NCI-H526 treated with DMSO at 0.1 percent for 48 hours (cell line): Measurements from ENCODE around the gene PCLO.
"Not testable (repeated sequence)": the region's sequence is repeated elsewhere in the genome, so short reads cannot be mapped to it uniquely, and the experiment has no call there.

Experiments used
- DNase-seq: peaks from one replicate; lab custom pipeline; 2025; lab: John Stamatoyannopoulos, UW

The PCLO gene

DNA sequence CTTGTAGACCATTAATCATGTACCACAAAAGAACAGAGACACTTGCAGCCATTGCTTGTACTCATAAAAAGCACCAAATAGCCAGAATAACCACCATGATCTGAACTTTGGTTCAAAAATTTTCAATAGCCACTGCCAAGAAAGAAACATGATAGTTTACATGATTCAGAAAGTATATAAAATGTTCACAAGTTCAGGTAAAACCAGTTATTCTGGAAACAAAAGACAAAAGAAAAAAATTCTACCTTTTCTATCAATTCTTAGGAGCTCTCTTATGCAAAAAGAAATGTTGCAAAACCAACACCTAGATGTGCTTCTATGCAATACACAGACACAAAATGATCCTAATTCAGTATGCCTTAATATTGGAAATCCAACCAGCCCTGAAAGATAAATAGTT, 108.7 kb downstream of the PCLO start:
- no peak for DNase-seq

DNA sequence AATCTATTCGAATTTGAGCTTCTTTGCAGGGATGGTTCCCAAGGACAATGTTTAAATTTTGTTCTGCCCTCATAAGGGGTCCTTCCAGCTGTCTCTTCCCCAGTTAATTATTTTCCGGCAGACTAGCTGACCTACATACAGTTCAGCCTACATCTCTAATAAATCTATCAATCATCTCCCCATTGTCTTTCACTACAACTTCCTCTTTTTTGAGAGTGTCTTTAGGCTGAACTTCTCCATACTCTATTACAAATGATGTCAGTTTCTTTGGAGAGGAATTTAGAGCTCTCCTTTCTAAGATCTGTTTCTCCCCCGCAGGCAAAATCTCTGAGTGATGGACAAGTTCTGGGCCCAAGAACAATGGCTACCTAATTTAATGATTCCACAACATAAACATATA, 122.2 kb downstream of the PCLO start:
- DNase-seq = no peak

DNA sequence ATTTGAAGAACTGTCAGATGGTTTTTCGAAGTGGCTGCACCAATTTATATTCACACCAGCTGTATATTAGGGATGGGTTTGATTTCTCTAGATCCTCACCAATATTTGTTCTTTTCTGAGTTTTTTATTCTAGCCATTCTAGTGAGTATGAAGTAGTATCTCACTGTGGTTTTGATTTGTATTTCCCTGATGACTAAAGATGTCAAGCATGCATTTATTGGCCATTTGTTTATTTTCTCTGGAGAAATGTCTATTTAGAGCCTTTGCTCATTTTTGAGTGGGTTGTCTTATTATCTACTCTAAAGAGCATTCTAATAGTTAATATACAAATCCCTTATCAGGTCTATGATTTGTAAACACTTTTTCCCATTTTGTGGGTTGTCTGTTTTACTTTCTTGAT, 123.9 kb downstream of the PCLO start:
- DNase-seq = no peak

DNA sequence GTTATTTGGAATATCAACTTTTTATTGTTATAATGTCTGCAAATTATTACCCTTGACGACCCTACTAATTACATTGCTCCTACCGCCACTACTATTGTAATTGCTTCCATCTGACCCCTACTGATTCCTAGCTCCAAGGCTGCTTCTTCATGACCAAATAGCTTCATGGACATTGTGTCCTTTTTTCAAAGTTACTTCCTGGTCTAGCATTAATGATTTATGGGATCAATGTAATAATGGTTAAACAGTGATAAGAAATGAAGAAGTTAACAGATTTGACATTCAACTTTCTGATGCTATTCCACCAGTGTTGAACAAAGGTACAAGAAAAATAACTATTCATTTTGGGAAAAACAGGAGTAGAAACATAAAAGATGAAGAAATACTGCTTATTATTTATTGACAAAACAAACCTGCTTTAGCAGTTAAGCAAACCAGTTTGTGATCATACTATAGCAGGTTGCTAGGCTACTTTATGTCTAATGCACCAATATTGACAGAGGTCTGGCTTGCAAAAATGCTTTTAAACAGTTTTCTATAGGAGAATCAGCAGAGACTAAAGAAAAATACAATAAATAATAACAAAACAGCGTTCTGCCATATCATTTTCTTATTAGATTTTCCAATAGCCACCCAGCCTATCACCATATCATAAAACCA, 125.8 kb downstream of the PCLO start:
- DNase-seq = no peak

DNA sequence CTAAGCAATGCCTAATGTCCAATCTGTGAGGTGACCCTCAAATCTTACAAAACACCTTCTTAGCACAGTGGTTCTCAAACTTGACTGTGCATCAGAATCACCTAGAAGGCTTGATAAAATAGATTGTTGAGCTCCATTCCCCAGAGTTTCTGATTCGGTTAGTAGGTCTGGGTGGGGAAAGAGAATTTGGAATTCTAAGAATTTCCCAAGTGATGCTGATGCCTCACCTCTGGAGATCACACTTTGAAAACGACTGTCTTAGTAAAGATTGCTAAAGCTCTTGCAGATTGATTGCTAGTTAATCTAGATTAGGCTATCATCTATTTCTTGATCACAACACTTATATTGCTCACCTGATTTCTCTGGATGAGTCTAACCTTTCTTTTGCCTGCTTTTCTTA, 126.6 kb downstream of the PCLO start:
- DNase-seq = no peak

DNA sequence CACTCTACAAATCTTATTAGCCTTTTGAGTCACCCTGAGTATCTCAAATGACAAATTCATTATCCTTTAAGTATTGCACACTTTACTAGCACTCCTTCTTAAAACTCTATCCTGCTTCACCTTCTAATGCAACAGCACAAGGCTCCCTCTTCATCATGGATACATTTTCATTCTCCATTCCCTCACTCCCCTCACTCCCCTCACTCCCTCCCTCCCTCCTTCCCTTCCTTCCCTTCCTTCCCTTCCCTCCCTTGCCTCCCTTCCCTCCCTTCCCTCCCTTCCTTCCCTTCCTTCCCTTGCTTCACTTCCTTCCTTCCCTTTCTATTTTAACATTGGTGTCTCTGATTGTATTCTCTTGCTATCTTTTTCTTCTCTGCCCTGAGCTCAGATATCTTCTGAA, 130.5 kb downstream of the PCLO start:
- DNase-seq = no peak

DNA sequence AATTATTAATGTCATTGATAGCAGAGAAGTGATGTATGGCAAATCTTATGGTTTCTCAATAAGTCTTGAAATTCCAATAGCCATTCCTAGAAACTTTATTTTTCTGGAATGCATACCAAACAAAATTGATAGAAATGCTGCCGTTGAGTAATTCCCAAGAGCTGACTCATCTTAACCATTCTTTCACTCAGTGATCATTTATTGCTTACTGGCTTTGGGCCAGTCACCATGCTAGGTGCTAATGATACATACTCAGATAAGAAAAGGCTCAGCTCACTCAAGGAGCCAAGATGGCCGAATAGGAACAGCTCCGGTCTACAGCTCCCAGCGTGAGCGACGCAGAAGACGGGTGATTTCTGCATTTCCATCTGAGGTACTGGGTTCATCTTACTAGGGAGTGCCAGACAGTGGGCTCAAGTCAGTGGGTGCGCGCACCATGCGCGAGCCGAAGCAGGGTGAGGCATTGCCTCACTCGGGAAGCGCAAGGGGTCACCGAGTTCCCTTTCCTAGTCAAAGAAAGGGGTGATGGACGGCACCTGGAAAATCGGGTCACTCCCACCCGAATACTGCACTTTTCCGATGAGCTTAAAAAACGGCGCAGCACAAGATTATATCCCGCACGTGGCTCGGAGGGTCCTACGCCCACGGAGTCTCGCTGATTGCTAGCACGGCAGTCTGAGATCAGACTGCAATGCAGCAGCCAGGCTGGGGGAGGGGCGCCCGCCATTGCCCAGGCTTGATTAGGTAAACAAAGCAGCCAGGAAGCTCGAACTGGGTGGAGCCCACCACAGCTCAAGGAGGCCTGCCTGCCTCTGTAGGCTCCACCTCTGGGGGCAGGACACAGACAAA, 138.6 kb downstream of the PCLO start:
- DNase-seq = not testable (repeated sequence)

DNA sequence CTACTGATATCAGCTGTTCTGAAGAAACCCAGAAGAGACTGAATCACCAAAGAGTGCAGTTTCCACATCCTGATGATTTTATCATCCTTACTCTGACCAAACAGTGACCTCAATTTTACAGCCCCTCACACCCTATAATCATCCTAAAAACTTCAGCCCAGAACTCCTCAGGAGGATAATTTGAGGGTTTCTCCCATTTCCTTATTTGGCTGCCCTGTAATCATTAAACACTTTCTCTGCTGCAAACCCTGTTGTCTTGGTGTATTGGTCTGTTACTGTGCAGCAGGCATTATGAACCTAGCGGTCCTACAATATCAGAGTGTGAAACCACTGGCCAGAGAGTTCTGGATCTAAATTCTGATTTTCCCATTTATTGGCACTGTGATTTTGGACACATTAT, 141.7 kb downstream of the PCLO start:
- DNase-seq = no peak

DNA sequence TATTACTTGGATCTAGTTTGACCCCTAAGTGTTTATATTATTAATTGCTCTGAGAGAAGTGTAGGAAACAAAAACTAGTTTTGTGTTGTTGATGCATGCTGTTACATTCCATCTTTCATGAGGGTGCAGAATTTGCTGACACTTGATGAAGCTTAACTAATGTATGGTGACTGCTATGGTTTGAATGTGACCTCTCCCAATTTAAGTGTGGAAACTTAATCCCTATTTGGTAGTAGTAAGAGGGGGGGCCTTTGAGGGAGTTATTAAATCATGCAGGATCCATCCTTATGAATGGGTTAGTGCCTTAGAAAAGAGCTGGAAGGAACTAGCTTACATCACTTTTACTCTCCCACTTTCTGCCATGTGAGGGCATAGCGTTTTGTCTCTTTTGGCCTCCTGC, 142.5 kb downstream of the PCLO start:
- DNase-seq = no peak

DNA sequence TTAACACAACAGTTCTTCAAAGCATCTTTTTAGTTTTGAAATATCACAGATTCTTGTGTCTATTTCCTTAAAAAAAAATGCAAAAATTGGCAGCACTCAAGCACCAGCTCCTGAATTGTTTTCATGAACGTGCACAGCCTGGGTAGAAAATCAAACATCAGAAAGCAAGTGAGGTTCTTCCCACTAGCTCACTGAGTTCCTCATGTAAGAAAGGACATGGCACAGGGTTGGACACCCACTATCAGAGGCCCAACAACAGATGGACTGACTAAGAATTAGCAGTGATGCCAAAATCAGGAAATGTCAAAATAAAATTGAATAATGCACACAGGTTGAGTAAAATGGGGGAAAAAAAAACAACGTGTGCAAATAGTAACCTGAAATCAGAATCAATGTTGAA, 146.8 kb downstream of the PCLO start:
- DNase-seq = no peak

DNA sequence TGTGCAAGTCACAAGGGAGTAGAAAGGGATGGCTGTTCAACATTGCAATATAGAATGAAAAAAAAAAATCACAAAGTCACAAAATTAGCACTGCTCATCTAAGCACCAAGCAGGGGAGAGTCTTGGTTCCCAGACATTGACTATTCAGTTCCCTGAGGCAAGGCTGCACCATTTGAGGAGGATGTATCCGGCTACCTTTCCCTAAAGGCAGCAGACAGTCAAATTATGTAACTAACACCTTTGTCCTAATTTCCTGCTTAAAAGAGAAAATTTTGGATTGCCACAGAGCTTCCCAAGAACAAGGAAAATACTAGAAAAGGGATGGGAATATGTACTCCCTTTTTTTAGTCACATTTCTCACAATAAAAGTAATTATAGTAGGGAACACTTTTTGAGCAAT, 148.1 kb downstream of the PCLO start:
- no peak for DNase-seq

DNA sequence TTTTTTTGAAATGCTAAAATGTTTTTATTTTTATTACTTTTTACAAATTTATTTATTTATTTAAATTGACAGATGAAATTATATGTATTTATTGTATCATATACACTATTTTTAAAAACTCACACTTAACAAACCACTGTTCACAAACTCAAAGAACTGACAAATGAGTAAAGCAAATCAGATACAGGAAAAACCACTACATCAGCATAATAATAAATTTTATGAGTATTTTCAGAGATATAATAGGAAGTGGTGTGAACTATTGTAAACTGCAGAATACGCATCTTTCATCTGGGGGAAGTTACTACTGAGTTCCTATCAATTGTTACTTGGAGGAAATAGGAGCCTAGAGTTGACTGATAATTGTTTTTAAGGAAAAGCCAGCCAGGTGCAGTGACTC, 150.7 kb downstream of the PCLO start:
- DNase-seq = no peak

DNA sequence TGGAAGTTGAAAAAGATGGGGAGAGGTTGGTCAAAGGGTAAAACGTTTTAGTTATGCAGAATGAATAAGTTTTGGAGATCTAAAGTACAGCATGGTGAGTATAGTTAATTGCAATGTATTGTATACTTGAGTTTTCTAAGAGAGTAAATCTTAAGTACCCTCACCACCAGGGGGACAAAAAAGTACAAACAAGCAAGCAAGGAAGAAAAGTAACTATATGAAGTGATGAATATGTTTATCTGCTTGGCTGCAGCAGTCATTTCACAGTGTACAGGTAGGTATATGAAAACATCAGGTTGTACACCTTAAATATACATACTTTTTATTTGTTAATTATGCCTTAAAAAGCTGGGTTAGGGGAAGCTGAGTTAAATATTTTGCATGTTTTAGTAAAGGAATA, 157.3 kb downstream of the PCLO start:
- no peak for DNase-seq

DNA sequence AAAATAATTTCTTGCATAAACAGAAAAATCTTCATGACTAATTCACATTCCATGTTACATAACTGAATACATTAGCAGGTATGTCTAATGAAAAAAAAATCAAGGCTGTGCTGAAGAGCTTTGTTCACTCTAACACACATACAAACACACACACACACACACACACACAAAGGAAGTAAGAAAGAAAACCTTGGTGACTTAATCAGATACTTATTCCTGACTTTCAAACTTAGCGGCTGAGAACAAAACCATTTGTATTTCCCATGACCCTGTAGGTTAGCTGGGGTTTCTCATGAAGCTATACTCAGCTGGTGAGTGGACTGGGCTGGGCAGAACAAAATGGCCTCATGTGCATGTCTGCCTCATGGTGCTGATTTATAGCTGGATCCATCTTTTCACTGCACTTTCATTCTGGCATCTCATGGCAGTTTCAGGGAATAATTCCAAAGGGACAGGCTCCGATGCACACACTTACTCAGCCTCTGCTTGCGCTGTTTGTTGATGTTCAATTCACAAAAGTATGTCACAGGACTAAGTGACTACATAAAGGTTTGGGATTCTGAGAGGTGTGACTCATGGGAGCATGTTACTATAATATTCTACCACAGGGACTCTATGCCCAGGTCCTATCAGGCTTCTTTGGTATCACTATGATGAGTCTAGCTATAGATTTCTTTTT, 161.2 kb downstream of the PCLO start:
- no peak for DNase-seq

DNA sequence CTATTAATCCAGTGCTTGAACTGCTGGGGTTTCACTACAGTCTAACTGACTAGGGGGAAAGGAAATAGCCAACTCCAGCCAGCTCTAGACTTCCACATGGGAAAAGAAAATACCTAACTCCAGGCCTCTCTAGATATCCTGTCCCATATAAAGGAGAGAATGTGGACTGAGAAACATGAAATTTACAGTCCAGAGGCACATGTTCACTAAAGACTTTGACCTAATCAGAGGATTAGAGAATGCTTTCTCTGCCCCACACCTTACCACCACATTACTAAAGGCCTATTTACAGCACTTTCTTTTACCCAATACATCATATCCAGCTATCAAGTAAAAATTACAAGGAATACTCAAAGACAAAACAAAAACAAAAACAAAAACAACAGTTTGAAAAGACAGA, 164.2 kb downstream of the PCLO start:
- no peak for DNase-seq

DNA sequence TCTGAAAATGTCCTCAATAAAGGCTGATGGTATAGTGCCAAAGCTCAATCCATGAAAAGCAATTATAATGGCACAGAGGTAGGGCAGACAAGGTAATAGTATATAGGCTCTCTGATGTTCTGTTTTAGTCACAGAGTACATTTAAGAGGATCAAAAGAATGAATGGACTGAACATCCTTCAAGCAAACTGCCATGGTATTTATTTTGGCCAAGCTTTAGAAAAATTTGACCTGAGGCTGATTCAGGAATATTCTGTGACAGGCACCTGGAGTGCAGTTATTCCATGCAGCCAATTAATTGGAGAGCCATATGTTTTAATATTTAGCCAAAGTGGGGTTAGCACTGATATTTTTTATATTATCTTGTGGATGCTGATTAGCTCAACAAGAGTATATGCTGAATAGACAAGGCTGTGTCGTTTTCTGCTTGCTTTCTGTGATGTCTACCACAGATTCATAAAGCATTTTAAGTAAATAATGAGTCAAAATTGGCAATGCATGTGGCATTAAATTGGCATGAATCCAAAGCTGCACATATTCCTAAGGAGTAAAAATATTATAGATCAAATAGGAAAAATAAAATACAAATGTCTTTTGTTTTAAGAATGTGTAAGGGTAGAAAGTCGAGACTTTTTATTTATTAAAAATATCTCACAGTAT, 177.4 kb downstream of the PCLO start:
- DNase-seq = no peak

DNA sequence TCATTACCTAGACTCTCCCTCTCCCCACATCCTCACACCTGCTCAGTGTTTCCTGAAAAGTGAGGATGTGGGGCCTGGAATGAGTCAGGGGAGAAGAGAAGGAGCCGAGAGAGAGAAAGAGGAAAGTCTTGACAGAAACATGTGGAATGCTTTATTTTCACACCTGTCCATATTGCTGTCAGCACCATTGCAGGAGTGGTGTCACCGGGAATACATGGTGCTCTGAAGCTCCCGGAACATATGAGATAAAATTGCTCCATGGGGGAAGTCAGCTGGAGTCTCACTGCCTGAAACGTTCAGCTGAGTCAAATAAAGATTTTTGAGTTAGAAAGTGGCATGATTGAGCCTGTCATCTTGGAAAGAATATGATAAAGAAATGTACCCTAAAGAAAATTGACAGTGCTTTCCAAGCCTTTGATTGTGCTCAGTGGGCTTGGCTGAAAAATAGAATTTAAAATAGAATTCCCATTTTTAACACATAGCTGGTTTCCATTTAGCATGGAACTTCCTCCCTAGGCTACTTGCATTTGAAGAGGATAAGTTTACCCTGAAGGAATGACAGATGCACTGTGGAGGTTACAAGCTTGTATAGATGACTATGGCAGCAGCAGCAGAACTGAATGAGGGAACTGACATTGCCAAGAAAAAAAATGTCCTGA, 182.4 kb downstream of the PCLO start:
- no peak for DNase-seq

DNA sequence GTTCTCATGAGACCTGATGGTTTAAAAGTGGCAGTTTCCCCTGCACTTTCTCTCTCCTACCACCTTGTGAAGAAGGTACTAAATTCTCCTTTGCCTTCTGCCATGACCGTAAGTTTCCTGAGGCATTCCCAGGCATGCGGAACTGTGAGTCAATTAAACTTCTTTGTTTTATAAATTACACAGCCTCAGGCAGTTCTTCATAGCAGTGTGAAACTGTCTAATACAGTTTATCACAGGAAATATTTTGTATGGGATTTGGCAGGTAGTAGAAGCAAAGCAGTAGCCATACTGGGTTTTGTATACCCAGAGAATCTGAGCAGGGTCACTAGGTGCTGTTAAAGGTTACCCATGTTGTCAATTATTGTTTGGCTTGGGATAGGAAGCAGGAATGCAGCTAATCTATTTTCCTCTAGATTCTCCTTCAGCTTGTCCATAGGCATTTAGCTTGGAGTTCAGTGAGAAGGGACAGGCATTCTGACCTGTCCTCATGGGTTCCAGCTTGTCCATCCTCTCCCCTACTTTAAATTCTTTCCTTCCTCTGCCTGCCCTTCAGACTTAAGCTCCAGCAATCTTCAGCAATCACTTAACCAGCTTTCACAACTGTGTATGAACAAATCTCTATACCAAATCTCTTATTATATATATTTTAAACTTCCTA, 186.7 kb downstream of the PCLO start:
- DNase-seq = no peak

DNA sequence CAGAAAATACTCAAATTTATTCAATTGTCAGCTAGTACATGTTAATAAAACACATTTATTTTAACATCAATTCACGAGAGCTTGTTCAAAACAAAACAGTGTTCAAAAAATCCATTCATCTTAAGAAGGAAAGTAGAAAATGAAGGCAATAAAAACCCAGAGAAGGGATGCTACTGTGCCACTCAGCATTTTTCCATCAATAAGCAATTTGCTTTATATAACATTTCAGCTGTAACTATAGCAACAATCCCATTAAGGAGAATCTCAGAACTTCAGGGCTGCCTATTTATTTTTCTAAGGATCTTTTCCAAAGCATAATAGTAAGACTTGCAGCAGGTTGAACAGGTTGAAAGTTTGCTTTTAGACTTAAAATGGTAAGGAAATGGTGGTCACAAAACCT, 190.5 kb downstream of the PCLO start:
- no peak for DNase-seq

DNA sequence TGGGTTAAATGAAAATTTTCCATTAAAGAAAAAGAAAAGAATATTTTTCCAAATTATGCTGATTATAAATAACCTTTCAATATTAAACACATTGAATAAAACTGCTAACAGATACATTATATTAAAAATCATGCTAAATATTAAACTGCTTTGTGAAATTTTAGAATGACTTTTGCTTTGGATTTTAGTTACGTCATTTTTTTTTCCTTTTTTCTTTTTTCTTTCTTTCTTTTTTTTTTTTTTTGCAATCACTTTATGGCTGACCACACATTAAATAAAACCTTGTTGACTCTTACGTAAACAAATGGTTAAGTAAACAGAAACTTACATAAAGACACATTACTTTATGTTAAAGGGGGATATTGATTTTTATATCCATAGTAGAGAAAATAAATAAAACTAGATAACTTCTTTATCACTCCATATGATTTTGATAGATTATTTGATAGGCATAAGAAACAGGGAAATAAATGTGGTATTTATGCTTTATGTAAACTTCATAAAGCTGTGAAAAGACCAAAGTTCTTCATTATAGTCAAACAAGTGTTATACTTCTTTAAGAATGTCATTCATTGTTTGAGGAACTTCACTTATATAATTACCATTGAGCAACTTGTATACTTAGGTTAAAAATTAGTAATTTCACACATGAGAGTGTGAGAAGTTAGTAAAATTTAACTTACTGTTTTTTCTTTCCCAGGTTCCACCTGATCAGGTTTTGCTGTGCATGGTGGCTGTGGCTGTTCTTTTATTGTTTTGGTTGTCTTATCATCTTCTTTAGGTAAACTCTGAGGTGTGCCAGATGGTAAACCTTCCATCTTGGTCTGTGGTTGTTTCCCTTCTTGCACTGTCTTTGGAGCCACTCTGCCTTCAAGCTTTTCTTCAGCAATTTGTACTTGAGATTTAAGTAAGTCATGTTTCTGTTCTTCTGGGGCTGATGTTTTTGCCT, 197.3 kb downstream of the PCLO start:
- DNase-seq = no peak
